ENCODE data around the gene TEX51.

TEX51 gene

GRCh38 chr2:126893606-126894005, 5.1 kb upstream of the TEX51 start:
- DNase-seq (ENCODE audit: low spot score): no peak
- in situ Hi-C loops (cut with MboI; ENCODE audit: low sequenced_read_pairs, unreplicated experiment): no loop called here
- no peak for TF ChIP-seq CTCF (IDR thresholded peaks at IDR 0.05; ENCODE audit: borderline replicate concordance, control extremely low read depth, extremely low read depth, insufficient read depth, missing control alignments)

GRCh38 chr2:126894082-126894481, 4.6 kb upstream of the TEX51 start:
- no peak for TF ChIP-seq CTCF (IDR thresholded peaks at IDR 0.05; ENCODE audit: borderline replicate concordance, control extremely low read depth, extremely low read depth, insufficient read depth, missing control alignments)
- no peak for DNase-seq (ENCODE audit: low spot score)
- in situ Hi-C loops (cut with MboI; ENCODE audit: low sequenced_read_pairs, unreplicated experiment): no loop called here

GRCh38 chr2:126894585-126895182, 4.0 kb upstream of the TEX51 start:
- in situ Hi-C loops (cut with MboI; ENCODE audit: low sequenced_read_pairs, unreplicated experiment): no loop called here
- TF ChIP-seq CTCF (IDR thresholded peaks at IDR 0.05; ENCODE audit: borderline replicate concordance, control extremely low read depth, extremely low read depth, insufficient read depth, missing control alignments): no peak
- no peak for DNase-seq (ENCODE audit: low spot score)

- TF ChIP-seq CTCF (IDR thresholded peaks at IDR 0.05; ENCODE audit: borderline replicate concordance, control extremely low read depth, extremely low read depth, insufficient read depth, missing control alignments): no peak
- DNase-seq (ENCODE audit: low spot score): no peak
- in situ Hi-C loops (cut with MboI; ENCODE audit: low sequenced_read_pairs, unreplicated experiment): no loop called here
Measured at GRCh38 chr2:126895336-126895735, 3.4 kb upstream of the TEX51 start.

GRCh38 chr2:126896471-126896870, 2.2 kb upstream of the TEX51 start:
- no peak for TF ChIP-seq CTCF (IDR thresholded peaks at IDR 0.05; ENCODE audit: borderline replicate concordance, control extremely low read depth, extremely low read depth, insufficient read depth, missing control alignments)
- DNase-seq (ENCODE audit: low spot score): no peak
- in situ Hi-C loops (cut with MboI; ENCODE audit: low sequenced_read_pairs, unreplicated experiment): no loop called here

GRCh38 chr2:126899616-126900185, 1.0 kb downstream of the TEX51 start:
- in situ Hi-C loops (cut with MboI; ENCODE audit: low sequenced_read_pairs, unreplicated experiment): no loop called here

More at GRCh38 chr2:126899616-126900185, 1.0 kb downstream of the TEX51 start:
- no peak for TF ChIP-seq CTCF (IDR thresholded peaks at IDR 0.05; ENCODE audit: borderline replicate concordance, control extremely low read depth, extremely low read depth, insufficient read depth, missing control alignments)
- DNase-seq (ENCODE audit: low spot score): no peak
